ENCODE data around the gene NUDCD3.

The NUDCD3 gene

DNA sequence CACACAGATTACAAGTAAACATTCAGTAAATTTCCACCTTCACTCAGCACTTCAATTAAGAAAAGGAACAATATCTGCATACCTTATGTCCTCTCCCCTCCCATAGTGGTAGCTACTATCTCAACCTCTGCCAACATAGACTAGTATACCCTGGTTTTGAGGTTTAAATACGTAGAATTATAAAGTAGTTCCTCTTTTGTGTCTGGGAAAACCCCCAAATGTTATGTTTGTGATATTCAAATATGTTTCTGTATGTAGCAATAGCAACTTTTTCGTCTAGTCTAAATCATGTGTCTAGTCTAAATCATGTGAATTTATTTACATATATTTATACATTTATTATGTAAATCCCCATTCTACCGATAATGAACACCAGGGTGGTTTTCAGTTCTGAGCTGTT lies 151.9 kb downstream of the NUDCD3 start:
- TF ChIP-seq EZH2phosphoT487 (IDR thresholded peaks at IDR 0.05; ENCODE audit: borderline replicate concordance) (no peak), CTCF (conservative IDR thresholded peaks at IDR 0.05; ENCODE audit: low read length) (no peak)
- Histone ChIP-seq H4K20me1 (ENCODE audit: insufficient read depth, low read length, poor library complexity, severe bottlenecking) (no peaks in the 10 kb centered on the region), H3K9me2 (replicated peaks; ENCODE audit: low read depth, low read length) (no peaks in the 10 kb centered on the region), H3K9me3 (ENCODE audit: insufficient read depth, low read depth, low read length) (no peaks in the 10 kb centered on the region), H3K9ac (ENCODE audit: low read depth, low read length, poor library complexity, severe bottlenecking) (no peak overlapping the region), H3K27me3 (ENCODE audit: insufficient read depth, low read length, poor library complexity, severe bottlenecking) (no peaks in the 10 kb centered on the region), H3K36me3 (ENCODE audit: insufficient read depth, low read length) (no peaks in the 10 kb centered on the region), H3K79me2 (ENCODE audit: insufficient read depth, low read length) (no peaks in the 10 kb centered on the region), H2AFZ (ENCODE audit: low read length) (no peak overlapping the region), H3K4me2 (ENCODE audit: low read depth, low read length, poor library complexity, severe bottlenecking) (no peak overlapping the region), H3K4me1 (ENCODE audit: insufficient read depth, low read length, poor library complexity, severe bottlenecking) (no peaks in the 10 kb centered on the region), H3F3A (ENCODE audit: low read depth) (no peaks in the 10 kb centered on the region), H3K4me3 (ENCODE audit: low read length, poor library complexity, severe bottlenecking) (no peak overlapping the region)

DNA sequence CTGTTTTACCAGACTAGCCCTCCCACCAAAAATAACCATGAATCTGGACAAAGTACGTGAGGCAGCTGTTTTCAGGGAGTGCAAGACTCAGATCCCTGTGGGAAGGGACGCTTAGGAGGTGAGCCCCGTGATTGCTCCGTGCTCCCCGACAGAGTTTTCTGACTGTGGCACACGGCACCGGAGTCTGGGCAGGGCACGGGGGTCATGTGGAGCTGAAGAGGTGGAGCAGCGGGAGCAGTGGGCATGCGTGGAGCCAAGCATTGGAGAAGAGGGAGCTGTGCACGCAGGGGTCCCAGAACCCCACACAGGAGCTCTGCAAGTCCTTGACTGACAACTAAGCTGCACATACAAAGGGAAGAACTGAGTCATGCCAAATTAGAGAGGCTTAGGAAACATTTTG lies 154.0 kb downstream of the NUDCD3 start:
- Histone ChIP-seq H3K9me2 (replicated peaks; ENCODE audit: low read depth, low read length) (no peaks in the 10 kb centered on the region), H3K4me1 (ENCODE audit: insufficient read depth, low read length, poor library complexity, severe bottlenecking) (no peaks in the 10 kb centered on the region), H3K36me3 (ENCODE audit: insufficient read depth, low read length) (no peaks in the 10 kb centered on the region), H4K20me1 (ENCODE audit: insufficient read depth, low read length, poor library complexity, severe bottlenecking) (no peaks in the 10 kb centered on the region), H3K4me3 (ENCODE audit: low read length, poor library complexity, severe bottlenecking) (no peak overlapping the region), H2AFZ (ENCODE audit: low read length) (no peak overlapping the region), H3K27me3 (ENCODE audit: insufficient read depth, low read length, poor library complexity, severe bottlenecking) (no peaks in the 10 kb centered on the region), H3K9me3 (ENCODE audit: insufficient read depth, low read depth, low read length) (no peaks in the 10 kb centered on the region), H3F3A (ENCODE audit: low read depth) (no peaks in the 10 kb centered on the region), H3K9ac (ENCODE audit: low read depth, low read length, poor library complexity, severe bottlenecking) (no peak overlapping the region), H3K79me2 (ENCODE audit: insufficient read depth, low read length) (no peaks in the 10 kb centered on the region), H3K4me2 (ENCODE audit: low read depth, low read length, poor library complexity, severe bottlenecking) (no peak overlapping the region)
- no peak for TF ChIP-seq CTCF (conservative IDR thresholded peaks at IDR 0.05; ENCODE audit: low read length)
- TF ChIP-seq EZH2phosphoT487 (IDR thresholded peaks at IDR 0.05; ENCODE audit: borderline replicate concordance): no peak

DNA sequence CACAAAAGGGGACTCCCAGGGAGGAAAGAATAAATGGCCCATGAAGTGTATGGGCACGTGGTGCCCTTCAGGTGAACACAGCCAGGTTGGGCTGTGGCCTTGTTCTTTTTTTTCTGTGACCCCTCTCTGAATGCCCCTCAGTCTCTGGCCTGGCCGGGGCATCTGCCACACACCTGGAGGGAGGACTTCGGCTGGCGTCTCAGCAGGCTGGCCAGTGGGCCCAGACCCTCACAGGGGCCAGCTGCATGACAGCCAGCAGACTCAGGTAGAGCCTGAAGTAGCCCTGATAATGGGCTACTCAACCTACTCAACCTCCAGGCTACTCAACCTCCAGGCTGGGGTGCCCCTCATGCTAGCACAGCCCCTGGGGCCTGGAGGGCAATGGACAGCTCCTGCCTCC lies 155.3 kb downstream of the NUDCD3 start:
- TF ChIP-seq EZH2phosphoT487 (IDR thresholded peaks at IDR 0.05; ENCODE audit: borderline replicate concordance): no peak
- TF ChIP-seq CTCF (conservative IDR thresholded peaks at IDR 0.05; ENCODE audit: low read length): no peak
- H3K27me3 ChIP-seq (ENCODE audit: insufficient read depth, low read length, poor library complexity, severe bottlenecking): no peaks in the 10 kb centered on the region
- no peaks in the 10 kb centered on the region for H3F3A ChIP-seq (ENCODE audit: low read depth)
- no peak overlapping the region for H3K9ac ChIP-seq (ENCODE audit: low read depth, low read length, poor library complexity, severe bottlenecking)
- H3K4me2 ChIP-seq (ENCODE audit: low read depth, low read length, poor library complexity, severe bottlenecking): no peak overlapping the region
- H3K9me2 ChIP-seq (replicated peaks; ENCODE audit: low read depth, low read length): no peaks in the 10 kb centered on the region
- H3K79me2 ChIP-seq (ENCODE audit: insufficient read depth, low read length): no peaks in the 10 kb centered on the region
- H3K9me3 ChIP-seq (ENCODE audit: insufficient read depth, low read depth, low read length): no peaks in the 10 kb centered on the region
- no peaks in the 10 kb centered on the region for H3K4me1 ChIP-seq (ENCODE audit: insufficient read depth, low read length, poor library complexity, severe bottlenecking)
- H2AFZ ChIP-seq (ENCODE audit: low read length): no peak overlapping the region
- no peak overlapping the region for H3K4me3 ChIP-seq (ENCODE audit: low read length, poor library complexity, severe bottlenecking)
- no peaks in the 10 kb centered on the region for H4K20me1 ChIP-seq (ENCODE audit: insufficient read depth, low read length, poor library complexity, severe bottlenecking)
- no peaks in the 10 kb centered on the region for H3K36me3 ChIP-seq (ENCODE audit: insufficient read depth, low read length)
